ENCODE data around the gene POU5F1.
"Not testable (repeated sequence)": the region's sequence is repeated elsewhere in the genome, so short reads cannot be mapped to it uniquely, and the experiment has no call there.

The POU5F1 gene

DNA sequence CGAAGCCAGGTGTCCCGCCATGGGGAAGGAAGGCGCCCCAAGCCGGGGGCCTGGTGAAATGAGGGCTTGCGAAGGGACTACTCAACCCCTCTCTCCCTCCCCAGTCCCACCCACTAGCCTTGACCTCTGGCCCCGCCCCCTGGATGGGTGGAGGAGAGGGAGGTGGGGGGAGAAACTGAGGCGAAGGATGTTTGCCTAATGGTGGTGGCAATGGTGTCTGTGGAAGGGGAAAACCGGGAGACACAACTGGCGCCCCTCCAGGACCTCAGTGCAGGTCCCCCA lies at the start of gene POU5F1:
Gene POU5F1, minus strand, starts transcription at position 83 of the 282 bp plus-strand sequence. Its CDS starts 62 bp downstream, at position 21.
- DNase-seq (ENCODE audit: low spot score), result no peak

DNA sequence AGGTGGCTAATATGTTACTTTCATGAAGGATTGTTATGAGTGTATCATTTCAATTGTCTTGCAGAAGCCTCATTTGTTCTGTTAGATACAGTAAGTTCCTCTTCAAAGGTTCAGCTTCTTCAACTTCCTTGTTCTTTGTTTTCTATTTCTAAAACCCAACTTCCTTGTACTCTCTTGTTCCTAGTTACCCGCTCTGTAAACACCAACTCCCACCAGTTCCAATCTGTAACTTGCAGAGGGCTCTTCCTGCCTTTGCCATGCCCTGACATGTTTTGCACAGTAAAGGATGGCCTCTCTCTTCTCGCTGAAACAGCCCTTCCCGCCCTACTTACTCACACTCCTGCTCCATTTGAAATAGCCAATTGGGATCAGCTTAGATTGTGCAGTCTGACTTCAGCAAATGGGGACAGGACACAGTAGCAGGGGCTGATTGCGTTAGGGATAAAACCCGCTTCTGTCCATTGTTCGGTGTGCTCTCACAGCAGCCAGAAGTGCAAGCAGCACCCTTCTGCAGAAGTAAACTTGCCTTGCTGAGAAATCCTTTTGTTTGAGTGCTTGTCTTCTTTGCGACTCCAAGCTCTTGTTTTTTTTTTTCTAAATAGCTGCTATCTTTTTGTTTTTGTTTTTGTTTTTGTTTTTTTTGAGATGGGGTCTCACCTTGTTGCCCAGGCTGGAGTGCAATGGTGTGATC lies 45.9 kb upstream of the POU5F1 start:
- no peak for DNase-seq (ENCODE audit: low spot score)

DNA sequence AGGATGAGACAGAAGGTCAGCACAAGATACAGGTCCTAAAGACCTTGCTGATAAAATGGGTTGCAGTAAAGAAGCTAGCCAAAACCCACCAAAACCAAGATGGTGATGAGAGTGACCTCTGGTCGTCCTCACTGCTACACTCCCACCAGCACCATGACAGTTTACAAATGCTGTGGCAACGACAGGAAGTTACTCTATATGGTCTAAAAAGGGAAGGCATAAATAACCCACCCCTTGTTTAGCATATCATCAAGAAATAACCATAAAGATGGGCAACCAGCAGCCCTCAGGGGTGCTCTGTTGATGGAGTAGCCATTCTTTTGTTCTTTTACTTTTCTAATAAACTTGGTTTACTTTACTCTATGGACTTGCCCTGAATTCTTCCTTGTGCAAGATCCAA lies 44.7 kb upstream of the POU5F1 start:
- DNase-seq (ENCODE audit: low spot score), result not testable (repeated sequence)

DNA sequence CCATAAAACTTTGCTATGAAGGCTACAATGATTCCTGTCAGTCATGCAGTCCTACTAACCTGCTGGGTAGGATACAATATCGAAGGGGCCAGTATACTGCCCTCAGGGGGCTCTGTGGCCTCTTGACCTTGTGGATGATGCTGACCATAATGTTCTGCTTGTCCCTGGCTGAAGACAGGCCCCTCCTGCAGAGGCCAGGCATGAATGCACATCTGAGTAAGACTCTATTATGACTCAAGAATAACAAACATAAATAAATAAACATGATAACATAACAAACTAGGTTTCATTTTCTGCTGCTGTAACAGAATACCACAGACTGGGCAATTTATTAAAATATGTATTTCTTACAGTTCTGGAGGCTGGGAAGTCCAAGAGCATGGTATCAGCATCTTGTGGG lies 44.0 kb upstream of the POU5F1 start:
- DNase-seq (ENCODE audit: low spot score), result no peak

DNA sequence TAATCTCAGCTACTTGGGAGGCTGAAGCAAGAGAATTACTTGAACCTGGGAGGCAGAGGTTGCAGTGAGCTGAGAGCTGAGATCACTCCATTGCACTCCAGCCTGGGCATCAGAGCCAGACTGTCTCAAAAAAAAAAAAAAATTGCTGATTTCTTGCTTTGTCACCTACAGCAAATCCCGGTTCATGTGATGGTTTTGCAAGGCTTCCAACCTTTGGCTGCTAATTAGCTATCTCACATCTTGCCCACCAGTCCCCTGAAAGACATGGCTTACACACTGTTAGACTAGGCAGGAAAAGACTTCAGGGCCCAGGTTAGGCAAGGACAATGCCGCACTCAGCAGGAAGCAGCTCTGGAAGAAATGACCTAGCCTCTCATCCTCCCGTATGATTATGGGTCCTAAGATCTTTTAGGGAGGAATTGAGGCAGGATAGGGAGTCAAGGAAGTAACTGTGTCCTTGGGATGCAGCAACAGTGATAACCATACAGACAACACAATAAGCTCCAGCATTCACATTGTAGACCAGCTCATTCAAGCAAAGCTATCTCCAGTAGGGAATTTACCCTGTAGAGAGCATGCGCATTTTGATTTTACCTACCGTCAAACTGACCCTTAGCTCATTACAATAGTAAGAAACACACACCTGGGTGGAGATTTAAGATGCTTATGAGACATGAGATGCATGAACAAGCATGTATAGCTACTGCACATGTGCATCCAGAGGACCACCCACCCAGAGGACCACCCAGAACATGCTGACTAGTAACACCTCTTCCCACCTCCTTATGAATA lies 40.5 kb upstream of the POU5F1 start:
- no peak for DNase-seq (ENCODE audit: low spot score)

DNA sequence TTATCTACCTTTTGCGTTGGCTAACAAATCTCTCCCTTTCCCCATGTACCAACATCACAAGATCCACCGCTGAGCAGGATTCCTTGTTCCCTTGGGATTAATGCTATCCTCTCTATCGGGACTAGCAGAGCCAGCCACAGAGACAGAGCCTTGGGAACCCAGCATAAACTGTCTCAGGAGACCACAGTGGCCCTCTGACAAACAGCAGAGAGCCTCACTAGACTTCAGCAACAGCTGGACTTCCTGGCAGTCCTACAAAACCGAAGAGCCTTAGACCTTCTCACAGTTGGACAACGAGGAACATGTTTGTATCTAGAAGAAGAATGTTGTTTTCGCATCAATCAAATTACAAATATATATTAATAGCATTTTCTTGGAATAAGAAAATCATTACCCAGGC lies 39.6 kb upstream of the POU5F1 start:
- DNase-seq (ENCODE audit: low spot score), result no peak

DNA sequence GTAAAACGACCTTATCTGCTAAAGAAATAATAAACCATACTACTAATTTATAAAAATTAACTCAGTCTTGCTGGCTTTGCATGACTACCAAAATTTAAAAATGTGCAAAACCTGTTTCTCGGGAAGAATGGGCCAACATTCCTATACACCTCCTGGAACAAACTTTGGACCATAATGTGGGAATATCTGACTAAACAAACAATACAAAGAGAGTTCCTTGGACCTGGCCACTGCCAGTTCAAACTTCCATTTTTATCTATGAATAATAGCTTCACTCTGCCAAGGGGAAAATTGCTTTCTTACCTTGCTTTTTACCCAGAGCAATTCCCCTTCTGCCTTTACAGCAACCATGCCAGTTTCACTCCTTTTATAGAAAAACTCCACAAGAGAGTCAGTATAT lies 38.7 kb upstream of the POU5F1 start:
- no peak for DNase-seq (ENCODE audit: low spot score)

DNA sequence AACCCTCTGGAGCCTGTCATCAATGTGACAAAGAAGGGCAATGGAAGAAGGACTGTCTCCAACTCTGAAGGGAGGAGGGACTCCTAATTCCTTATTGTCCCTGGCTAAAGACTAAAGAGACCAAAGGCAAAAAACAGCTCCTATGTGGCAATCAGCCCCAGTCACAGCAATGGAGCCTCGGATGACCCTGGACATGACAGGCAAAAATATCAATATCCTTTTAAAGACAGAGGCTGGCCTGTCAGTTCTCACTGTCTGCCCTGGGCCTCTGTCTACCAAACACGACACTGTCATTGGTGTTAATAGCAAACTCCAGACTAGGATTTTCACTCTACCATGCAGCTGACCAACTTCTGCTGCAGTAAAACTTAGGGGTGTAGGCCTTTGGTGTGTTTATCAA lies 38.0 kb upstream of the POU5F1 start:
- no peak for DNase-seq (ENCODE audit: low spot score)

DNA sequence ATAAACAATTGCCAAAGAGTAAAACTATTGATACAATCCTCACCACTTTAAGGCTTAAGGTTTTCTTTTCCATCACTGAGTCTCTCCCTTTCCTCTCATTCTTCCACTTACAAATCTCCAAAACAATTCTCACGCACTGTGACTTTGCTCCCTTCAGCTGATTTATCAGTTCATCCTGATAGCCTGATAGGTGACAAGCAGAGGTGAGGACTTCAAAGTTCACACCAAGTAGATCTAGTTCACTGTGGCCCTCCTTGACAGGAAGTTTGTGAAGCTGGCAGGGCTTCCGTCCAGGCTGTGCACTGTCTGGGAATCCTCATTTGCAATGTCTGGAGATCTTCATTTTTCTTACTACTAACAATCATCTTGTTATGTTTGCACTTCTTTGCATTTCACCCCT lies 35.2 kb upstream of the POU5F1 start:
- no peak for DNase-seq (ENCODE audit: low spot score)

DNA sequence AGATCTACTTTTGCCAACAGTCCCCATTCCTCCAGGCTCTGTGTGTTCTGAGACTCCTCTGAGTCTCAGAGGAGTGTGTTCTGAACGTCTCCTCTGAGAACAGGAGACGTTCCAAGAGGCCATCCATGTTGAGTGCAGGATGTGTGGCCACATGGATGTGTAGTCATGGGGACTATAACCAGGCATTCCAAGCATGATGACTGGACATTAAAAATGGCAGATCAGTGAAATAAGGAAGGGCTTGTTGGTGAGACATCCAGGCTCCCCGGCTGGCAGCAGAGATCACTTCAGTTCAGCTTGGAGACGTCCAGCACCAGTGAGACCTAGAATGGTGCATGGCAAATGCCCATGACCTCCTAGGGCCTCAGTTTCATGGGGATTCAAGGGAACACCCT lies 34.3 kb upstream of the POU5F1 start:
- no peak for DNase-seq (ENCODE audit: low spot score)

DNA sequence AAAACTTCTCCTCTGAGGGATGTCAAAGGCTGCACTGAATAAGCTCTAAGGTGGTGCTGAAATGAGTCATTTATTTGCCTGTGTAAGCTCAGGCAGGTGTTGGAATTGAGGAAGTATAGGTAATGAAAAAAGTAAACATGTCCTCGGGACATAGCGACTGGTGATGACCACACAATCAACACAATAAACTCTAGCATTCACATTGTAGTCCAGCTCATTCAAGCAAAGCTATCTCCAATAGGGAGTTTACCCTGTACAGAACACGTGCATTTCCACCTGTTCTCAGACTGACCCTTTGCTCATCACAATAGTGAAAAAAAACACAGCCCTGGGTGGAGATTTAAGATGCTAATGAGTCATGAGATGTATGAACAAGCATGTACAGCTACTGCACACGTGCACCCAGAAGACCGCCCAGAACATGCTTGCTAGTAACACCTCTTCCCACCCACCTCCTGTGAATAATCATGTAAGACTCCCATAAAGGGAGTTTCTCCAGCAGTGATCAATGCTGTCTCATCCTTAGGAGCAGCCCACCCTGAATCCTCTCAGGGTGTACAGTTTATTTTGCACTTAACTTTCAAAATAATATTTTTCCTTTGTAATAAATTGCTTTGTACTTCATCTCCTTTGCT lies 33.0 kb upstream of the POU5F1 start:
- no peak for DNase-seq (ENCODE audit: low spot score)

DNA sequence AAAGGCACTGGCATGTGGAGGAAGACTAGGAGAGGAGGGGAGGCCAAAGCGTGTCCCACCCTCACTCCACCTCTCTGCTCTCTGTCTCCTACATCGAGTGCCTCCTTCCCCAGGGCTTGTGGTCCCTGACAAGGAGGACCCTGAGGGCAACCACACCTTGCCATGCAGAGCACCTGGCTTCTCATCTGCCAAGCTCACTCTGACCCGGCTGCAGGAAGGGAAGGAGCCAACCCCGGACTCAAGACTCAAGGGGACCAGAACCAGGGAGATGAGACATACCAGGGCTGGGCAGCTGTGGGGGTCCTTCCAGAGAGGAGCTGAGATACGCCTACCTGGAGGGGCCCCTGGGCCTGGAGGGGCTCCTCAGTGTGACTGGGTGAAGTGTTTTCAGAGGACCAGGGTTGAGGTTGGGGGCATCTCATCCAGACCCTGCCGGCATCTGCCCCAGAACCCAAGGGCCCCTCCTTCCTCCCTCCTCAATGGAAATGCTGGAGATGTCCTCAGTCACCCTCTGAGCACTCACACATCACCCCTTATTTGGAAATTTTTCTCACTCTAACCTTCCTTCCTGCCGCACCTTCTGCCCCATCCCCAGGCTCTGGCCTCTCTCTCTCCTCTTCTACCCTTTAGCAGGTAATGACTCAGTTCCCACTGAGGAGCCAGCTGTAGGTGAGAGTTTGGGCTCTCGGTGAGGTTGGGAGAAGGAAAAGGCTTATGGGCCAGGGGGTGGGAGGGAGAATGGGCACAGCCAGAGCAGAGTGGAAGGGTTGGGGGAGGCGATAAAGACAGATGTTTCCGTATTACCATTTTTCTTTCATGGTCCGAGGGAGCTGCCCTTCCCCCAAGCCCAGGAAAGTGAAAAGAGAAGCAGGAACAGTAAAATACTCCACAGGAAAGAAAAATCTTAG lies 32.0 kb upstream of the POU5F1 start:
- no peak for DNase-seq (ENCODE audit: low spot score)

DNA sequence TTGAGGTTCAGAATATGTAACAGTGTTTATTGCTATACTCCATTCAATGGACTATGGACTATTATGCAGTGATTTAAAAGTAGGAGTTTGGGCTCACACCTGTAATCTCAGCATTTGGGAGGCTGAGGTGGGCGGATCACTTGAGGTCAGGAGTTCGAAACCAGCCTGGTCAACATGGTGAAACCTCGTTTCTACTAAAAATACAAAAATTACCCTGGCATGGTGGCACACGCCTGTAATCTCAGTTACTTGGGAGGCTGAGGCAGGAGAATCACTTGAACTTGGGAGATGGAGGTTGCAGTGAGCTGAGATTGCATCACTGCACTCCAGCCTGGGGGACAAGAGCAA lies 28.6 kb upstream of the POU5F1 start:
- not testable (repeated sequence) for DNase-seq (ENCODE audit: low spot score)

DNA sequence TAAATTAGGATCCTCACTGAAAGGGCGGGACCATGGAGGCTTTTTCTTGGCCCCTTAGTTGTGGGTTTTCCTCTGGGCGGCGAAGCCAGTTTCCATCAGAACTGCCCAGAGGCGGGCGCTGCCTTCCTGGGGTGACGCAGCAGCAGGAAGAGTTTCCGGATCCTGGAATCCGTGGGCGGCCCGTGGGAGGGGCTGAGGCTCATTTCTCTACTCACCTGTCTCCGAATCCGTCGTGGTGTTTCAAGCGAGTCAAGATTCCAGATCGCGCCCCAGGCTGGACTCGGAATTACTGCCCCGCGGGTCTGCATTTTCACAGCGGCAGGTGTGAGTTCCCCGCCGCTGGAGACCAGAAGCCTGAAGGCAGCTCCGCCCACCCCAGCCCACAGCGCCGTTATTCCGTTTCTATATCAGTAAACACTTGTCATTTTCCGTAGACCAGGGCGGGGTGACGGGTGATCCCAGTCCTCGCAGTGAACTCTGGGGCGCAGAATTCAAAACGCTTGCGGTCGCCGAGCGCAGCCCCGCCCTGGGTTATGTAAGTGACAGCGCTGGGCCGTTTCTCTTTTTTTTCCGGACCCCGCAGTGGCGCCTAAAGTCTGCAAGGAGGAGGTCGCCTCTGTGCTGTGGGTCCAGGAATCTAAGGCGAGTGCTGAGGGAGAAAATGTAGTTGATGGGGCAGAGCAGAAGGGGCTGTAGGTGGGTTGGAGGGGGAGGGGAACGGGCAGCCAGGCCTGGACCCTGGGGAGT lies 27.2 kb upstream of the POU5F1 start:
- peak; percentile 81 for DNase-seq (ENCODE audit: low spot score)

DNA sequence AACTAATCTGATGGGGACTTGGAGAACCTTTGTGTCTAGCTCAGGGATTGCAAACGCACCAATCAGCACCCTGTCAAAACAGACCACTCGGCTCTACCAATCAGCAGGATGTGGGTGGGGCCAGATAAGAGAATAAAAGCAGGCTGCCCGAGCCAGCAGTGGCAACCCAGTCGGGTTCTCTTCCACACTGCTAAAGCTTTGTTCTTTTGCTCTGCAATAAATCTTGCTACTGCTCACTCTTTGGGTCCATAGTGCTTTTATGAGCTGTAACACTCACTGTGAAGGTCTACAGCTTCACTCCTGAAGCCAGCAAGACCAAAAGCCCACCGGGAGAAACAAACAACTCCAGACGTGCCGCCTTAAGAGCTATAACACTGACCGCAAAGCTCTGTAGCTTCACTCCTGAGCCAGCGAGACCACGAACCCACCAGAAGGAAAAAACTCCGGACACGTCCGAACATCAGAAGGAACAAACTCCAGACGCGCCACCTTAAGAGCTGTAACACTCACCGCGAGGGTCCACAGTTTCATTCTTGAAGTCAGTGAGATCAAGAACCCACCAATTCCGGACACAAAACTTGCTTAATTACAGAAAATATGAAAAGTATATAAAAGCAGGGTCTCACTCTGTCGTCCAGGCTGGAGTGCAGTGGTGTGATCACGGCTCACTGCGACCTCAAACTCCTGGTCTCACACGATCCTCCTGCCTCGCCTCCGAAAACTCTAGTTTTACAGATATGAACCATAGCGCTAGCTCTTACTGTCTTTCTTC lies 26.0 kb upstream of the POU5F1 start:
- not testable (repeated sequence) for DNase-seq (ENCODE audit: low spot score)

DNA sequence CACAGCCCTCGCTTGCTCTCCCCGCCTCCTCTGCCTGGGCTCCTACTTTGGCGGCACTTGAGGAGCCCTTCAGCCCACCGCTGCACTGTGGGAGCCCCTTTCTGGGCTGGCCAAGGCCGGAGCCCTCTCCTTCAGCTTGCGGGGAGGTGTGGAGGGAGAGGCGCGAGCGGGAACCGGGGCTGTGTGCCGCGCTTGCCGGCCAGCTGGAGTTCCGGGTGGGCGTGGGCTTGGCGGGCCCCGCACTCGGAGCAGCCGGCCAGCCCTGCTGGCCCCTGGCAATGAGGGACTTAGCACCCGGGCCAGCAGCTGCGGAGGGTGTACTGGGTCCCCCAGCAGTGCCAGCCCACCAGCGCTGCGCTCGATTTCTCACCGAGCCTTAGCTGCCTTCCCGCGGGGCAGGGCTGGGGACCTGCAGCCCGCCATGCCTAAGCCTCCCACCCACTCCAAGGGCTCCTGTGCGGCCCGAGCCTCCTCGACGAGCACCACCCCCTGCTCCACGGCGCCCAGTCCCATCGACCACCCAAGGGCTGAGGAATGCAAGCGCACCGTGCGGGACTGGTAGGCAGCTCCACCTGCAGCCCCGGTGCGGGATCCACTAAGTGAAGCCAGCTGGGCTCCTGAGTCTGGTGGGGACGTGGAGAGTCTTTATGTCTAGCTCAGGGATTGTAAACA lies 25.0 kb upstream of the POU5F1 start:
- DNase-seq (ENCODE audit: low spot score), result not testable (repeated sequence)

DNA sequence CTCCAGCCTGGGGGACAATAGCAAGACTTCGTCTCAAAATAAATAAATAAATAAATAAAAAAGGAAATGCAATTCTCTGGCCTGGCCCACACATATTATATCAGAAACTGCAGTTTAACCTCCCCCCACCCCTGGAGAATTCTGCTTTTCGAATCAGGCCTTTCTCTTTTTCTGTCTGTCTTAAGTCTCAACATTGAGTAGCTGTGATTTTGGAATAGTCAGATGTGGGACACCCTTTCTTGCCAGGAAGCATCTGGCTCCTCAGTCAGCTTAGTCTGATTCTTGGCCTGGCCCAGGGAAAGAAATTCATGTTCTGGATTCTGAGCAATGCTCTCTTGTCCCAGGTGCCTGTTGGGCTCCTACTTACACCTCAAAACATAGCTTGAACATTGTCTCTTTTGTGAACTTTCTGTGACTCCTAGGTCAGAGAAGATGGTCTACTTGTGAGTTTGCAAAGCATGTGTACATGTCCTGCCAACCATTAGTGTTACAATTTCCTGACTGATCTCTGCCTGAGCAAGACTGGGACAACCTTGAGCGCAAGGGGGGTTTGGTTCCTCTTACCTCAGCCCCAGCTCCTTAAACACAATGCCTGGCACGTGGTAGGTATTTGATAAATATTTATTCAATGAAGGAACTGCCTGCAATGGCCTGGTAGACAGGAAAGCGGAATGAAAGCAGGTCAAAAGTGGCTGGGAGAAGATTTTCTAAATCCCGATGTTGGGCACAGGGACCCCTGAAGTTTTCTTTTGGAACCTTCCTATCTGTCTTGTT lies 23.8 kb upstream of the POU5F1 start:
- DNase-seq (ENCODE audit: low spot score), result no peak

DNA sequence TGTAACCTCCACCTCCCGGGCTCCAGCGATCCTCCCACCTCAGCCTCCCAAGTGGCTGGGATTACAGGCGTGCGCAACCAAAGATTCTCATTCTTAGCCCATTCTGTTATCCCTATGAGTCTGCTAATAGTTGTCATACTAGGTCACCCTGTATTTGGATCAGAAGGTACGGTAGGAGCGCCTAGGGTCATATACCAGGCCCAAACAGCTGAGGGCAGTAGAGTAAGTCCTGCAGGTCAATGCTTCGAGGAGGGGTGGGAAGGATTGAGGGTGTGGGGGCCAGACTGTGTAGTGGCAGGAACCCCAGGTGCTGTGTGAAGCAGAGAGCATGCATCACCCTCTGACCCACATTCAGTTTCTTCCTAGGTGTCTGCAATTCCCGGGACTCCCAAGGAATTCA lies 22.7 kb upstream of the POU5F1 start:
- no peak for DNase-seq (ENCODE audit: low spot score)

DNA sequence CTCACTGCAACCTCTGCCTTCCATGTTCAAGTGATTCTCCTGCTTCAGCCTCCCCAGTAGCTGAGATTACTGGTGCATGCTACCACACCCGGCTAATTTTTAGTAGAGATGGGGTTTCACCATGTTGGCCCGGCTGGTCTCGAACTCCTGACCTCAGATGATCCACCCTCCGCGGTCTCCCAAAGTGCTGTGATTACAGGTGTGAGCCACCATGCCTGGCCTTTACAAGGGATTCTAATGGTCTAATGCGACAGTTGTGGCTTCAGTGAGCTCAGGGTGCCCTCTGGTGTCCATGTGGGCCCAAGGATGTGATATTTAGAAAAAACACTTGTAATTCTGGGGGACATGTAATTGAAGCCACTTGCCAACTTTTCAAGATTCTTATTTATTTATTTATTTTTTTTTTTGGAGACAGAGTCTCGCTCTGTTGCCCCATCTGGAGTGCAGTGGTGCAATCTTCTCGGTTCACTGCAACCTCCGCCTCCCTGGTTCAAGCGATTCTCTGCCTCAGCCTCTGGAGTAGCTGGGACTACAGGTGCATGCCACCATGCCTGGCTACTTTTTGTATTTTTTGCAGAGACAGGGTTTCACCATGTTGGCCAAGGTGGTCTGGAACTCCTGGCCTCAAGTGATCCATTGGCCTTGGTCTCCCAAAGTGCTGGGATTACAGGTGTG lies 22.1 kb upstream of the POU5F1 start:
- DNase-seq (ENCODE audit: low spot score), result not testable (repeated sequence)
